GM21717 (cell line): ENCODE measurements around the gene KMT2D.

Source experiments
- ATAC-seq: cut with Tn5 transposase; IDR thresholded peaks from one replicate; pipeline ENCODE4 v1.9.1; 2021; ENCODE audit warnings: mild to moderate bottlenecking, moderate library complexity; ENCODE audit not compliant: unreplicated experiment

The KMT2D gene

GRCh38 chr12:49052451-49053208, 8.0 kb downstream of the KMT2D start:
- ATAC-seq = no peak

GRCh38 chr12:49051777-49052438, 8.7 kb downstream of the KMT2D start:
- ATAC-seq = no peak

GRCh38 chr12:49051373-49051764, 9.2 kb downstream of the KMT2D start:
- ATAC-seq = no peak

GRCh38 chr12:49050507-49051372, 9.9 kb downstream of the KMT2D start:
- no peak for ATAC-seq

GRCh38 chr12:49049566-49050224, 10.9 kb downstream of the KMT2D start:
- no peak for ATAC-seq

GRCh38 chr12:49048953-49049352, 11.6 kb downstream of the KMT2D start:
- ATAC-seq = no peak

- ATAC-seq = no peak
Observed at GRCh38 chr12:49046129-49046895, 14.3 kb downstream of the KMT2D start.

GRCh38 chr12:49044660-49045059, 15.9 kb downstream of the KMT2D start:
- ATAC-seq = no peak

- no peak for ATAC-seq
Observed at GRCh38 chr12:49043856-49044258, 16.7 kb downstream of the KMT2D start.

GRCh38 chr12:49043241-49043640, 17.4 kb downstream of the KMT2D start:
- no peak for ATAC-seq

- no peak for ATAC-seq
Observed at GRCh38 chr12:49041881-49042484, 18.6 kb downstream of the KMT2D start.

GRCh38 chr12:49041036-49041880, 19.3 kb downstream of the KMT2D start:
- no peak for ATAC-seq

GRCh38 chr12:49040364-49040855, 20.2 kb downstream of the KMT2D start:
- ATAC-seq = no peak

GRCh38 chr12:49039421-49040363, 20.9 kb downstream of the KMT2D start:
- ATAC-seq = no peak

GRCh38 chr12:49038291-49038955, 22.2 kb downstream of the KMT2D start:
- ATAC-seq = no peak

- no peak for ATAC-seq
Observed at GRCh38 chr12:49037947-49038237, 22.7 kb downstream of the KMT2D start.
